K562 (cell line): ENCODE results near the gene CACNA1C. TPM values are rescaled to one million over a fixed set of nuclear protein-coding genes. Genes with fewer than 3 reads are reported as not detected.

ENCODE experiments used
- ATAC-seq: fragments of 200-7000 bp; cut with Tn5 transposase; 3 replicates; pipeline ENCODE4 v1.9.1; 2020; ENCODE audit warnings: moderate library complexity
- BruUV-seq: library from RNA; stranded (reverse); fragments of 400-500 nt; replicated peaks from 2 replicates; lab custom pipeline; 2021; lab: Mats Ljungman, UMichigan
- CTCF ChIA-PET: fragments of 300-600 bp; formaldehyde crosslinking; extraction: SDS; loops from one replicate; lab custom pipeline; 2021; ENCODE audit warnings: low intra/inter-chr PET ratio; lab: Yijun Ruan, JAX
- POLR2A ChIA-PET: fragments of 300-600, 350-650 bp; sonication (Branson Sonifier 250); formaldehyde crosslinking; extraction: SDS; loops from one replicate; lab custom pipeline; 2021; ENCODE audit warnings: antibody characterized with exemption, inconsistent platforms; lab: Yijun Ruan, JAX
- DNase-seq, 4 experiments: peaks; one replicate each; pipeline versions ENCODE4 v3.0.0 to v3.0.0-alpha.2; 2011 to 2018; ENCODE audit warnings: low spot score in 3 of 4, mixed read lengths in 3 of 4; ENCODE audit errors: extremely low read depth in 1 of 4
- FAIRE-seq: peaks from 2 replicates; lab custom pipeline; 2011; peaks lifted over from hg19 to GRCh38; lab: Jason Lieb, UNC
- H2AFZ ChIP-seq: 2 replicates; pipeline ENCODE4 v1.6.0; 2011; ENCODE audit warnings: low read depth, low read length, control low read depth, inconsistent platforms
- H3K27ac ChIP-seq: fragments of 200-600 bp; 3 replicates; pipeline ENCODE4 v1.8.0; 2011; ENCODE audit warnings: low read depth, mild to moderate bottlenecking, control low read depth, inconsistent platforms, low read length, moderate library complexity, mixed read lengths; ENCODE audit errors: extremely low read depth
- H3K27me3 ChIP-seq, 2 experiments: fragments of 300-600 bp in 1 of 2; 2 replicates in 1 of 2; 3 replicates in 1 of 2; pipeline versions ENCODE4 v1.6.0 to v1.8.0; 2011; ENCODE audit warnings: inconsistent platforms in 2 of 2, low read length in 2 of 2, mild to moderate bottlenecking in 1 of 2, mixed read lengths in 1 of 2, moderate library complexity in 1 of 2; ENCODE audit not compliant: control insufficient read depth in 2 of 2, insufficient read depth in 2 of 2
- H3K36me3 ChIP-seq: fragments of 300-600 bp; 3 replicates; pipeline ENCODE4 v1.8.0; 2011; ENCODE audit warnings: mild to moderate bottlenecking, low read length, inconsistent platforms; ENCODE audit not compliant: control insufficient read depth, insufficient read depth
- H3K4me1 ChIP-seq, 2 experiments: fragments of 200-600 bp in 1 of 2; replicated peaks in 1 of 2; 2 replicates in 1 of 2; 3 replicates in 1 of 2; pipeline versions ENCODE4 v1.5.1 to v1.8.0; 2011; ENCODE audit warnings: inconsistent platforms in 2 of 2, low read length in 2 of 2, mild to moderate bottlenecking in 1 of 2, mixed read lengths in 1 of 2, moderate library complexity in 1 of 2; ENCODE audit not compliant: control insufficient read depth in 2 of 2, insufficient read depth in 2 of 2
- H3K4me2 ChIP-seq: 2 replicates; pipeline ENCODE4 v1.6.1; 2011; ENCODE audit warnings: low read length, control low read depth, inconsistent platforms, mixed read lengths; ENCODE audit not compliant: insufficient read depth
- H3K4me3 ChIP-seq: fragments of 200-600 bp; sonication (generic), shearing (Covaris generic); 2 replicates; pipeline ENCODE4 v1.5.1; 2016; ENCODE audit warnings: control low read depth, inconsistent platforms
- H3K79me2 ChIP-seq: fragments of 200-600 bp; 3 replicates; pipeline ENCODE4 v1.8.0; 2011; ENCODE audit warnings: low read length, inconsistent platforms; ENCODE audit not compliant: control insufficient read depth, insufficient read depth
- H3K9ac ChIP-seq, 2 experiments: 2 replicates each; pipeline versions ENCODE4 v1.6.0 to v1.6.1; 2011; ENCODE audit warnings: low read depth in 2 of 2, low read length in 2 of 2, control low read depth in 1 of 2, inconsistent platforms in 1 of 2, mild to moderate bottlenecking in 1 of 2, mixed read lengths in 1 of 2; ENCODE audit not compliant: insufficient read depth in 1 of 2
- H3K9me1 ChIP-seq: one replicate; pipeline ENCODE4 v1.6.0; 2011; ENCODE audit warnings: inconsistent platforms, mild to moderate bottlenecking, low read length, moderate library complexity; ENCODE audit not compliant: control insufficient read depth, insufficient read depth
- H3K9me3 ChIP-seq: replicated peaks from 2 replicates; pipeline ENCODE4 v1.5.1; 2011; ENCODE audit warnings: low read depth, low read length, inconsistent platforms; ENCODE audit not compliant: control insufficient read depth, insufficient read depth
- H4K20me1 ChIP-seq: replicated peaks from 2 replicates; pipeline ENCODE4 v1.6.1; 2011; ENCODE audit warnings: low read length, inconsistent platforms, mixed read lengths; ENCODE audit not compliant: control insufficient read depth, insufficient read depth
- CTCF ChIP-seq, 3 experiments: IDR thresholded peaks in 2 of 3; conservative IDR thresholded peaks in 1 of 3; 2 replicates each; pipeline ENCODE4 v1.5.1; 2011 to 2012; ENCODE audit warnings: low read length in 3 of 3, mild to moderate bottlenecking in 3 of 3, control low read depth in 2 of 3, improper control_type of control experiment in 1 of 3, inconsistent platforms in 1 of 3, low read depth in 1 of 3, mixed read lengths in 1 of 3, moderate library complexity in 1 of 3; ENCODE audit not compliant: insufficient read depth in 2 of 3
- HDAC8 ChIP-seq: fragments of 450-650 bp; IDR thresholded peaks from 2 replicates; pipeline ENCODE4 v1.6.1; 2016; ENCODE audit warnings: mild to moderate bottlenecking, missing genetic modification characterization, moderate library complexity, missing compliant biosample characterization
- WGBS: fragments of 100-300 bp; shearing (Covaris generic); methylation state at CpG from one replicate; pipeline ENCODE4 v1.1.6; 2016; ENCODE audit warnings: low coverage, mixed read lengths; ENCODE audit not compliant: insufficient coverage; ENCODE audit errors: missing lambda C conversion rate; 5-methylcytosine and 5-hydroxymethylcytosine counted together
- in situ Hi-C: fragments of 300-500 bp; cut with MboI; formaldehyde crosslinking; loops from 4 replicates; pipeline ENCODE4 v1.15.0; 2018; ENCODE audit warnings: inconsistent platforms, mixed read lengths
- intact Hi-C: fragments of 100-400 bp; cut with micrococcal nuclease; formaldehyde crosslinking; loops from 2 replicates; pipeline ENCODE4 v1.14.2; 2022
- polyA plus RNA-seq, 8 experiments: library from polyadenylated mRNA; depleted of rRNA in 4 of 8; stranded (reverse) in 5 of 8; unstranded in 3 of 8; fragments of >200 nt; fragmentation: Nextera tagmentation in 2 of 8; fragmentation: Illumina TruSeq in 1 of 8; extraction: Ambion mirVana in 2 of 8; extraction: Trizol in 1 of 8; gene quantifications; 2 replicates each; pipeline versions ENCODE4 v1.2.1 to v1.2.3, GENCODE V29; 2011 to 2014; ENCODE audit warnings: inconsistent platforms in 1 of 8, missing spikeins in 1 of 8
- total RNA-seq, 7 experiments: library from RNA; depleted of rRNA in 6 of 7; stranded (reverse); fragments of >200 nt in 6 of 7; fragmentation: Illumina TruSeq in 2 of 7; extraction: Trizol in 2 of 7; gene quantifications; 2 replicates each; pipeline versions ENCODE4 v1.2.1 to v1.2.3, GENCODE V29; 2011 to 2021; ENCODE audit warnings: low replicate concordance in 1 of 7

Gene CACNA1C
- total and polyA plus RNA-seq, 9 of the 15 experiments (the other 6 are each of a cell fraction or from before 2014, with no cell fraction given): not detected

DNA sequence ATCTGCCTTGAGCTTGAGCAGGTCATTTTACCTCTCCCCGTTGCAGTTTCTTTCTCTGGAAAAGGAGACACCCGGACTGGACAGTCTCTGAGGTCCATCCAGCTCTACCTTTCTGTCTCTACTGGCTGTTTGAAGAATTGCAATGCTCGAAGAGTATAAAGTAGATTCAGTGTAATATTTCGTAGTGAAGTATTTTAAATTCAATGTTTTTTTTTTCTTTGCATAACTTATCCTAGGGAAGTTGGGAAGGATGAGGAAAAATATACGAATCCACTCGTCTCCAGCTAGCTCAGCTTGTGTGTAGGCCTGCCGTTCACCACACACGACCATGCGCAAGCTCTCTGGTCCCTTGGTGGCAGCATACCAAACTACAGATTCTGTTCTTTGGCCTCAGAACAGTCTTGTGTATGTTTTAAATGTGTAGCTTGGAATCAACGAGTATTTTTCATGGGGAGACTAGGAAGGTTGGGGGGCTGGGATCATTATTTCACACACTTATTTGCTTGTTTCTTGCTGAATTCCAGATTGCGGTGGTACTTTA lies 307.9 kb downstream of the CACNA1C start:
- no peak for FAIRE-seq
- H3K9me1 ChIP-seq: no peaks in the 10 kb centered on the region
- in situ Hi-C loops (no loop called here), intact Hi-C loops (no loop called here)
- ChIA-PET POLR2A (interaction anchor here (0.6 kb wide), 2 partner anchors 143 to 1264 kb away, joined by 3 read pairs; no protein-coding TSS in a partner anchor), CTCF (no interaction called here)
- H3K27ac ChIP-seq: no peak overlapping the region
- no peak overlapping the region for H3K4me2 ChIP-seq
- no peak overlapping the region for H3K4me3 ChIP-seq
- no peak overlapping the region for H2AFZ ChIP-seq
- BruUV-seq: no TSS peak
- peak; percentile 69; the same call in 2 of the 3 replicates for ATAC-seq
- no peaks in the 10 kb centered on the region for H3K9me3 ChIP-seq
- 4% methylated on average over 10 of the region's 11 CpGs for WGBS
- H3K36me3 ChIP-seq: no peaks in the 10 kb centered on the region
- no peak overlapping the region for H3K9ac ChIP-seq
- peak in 3 of 4 experiments; percentile 11 to 19 (median 18) for DNase-seq
- H3K79me2 ChIP-seq: no peaks in the 10 kb centered on the region
- H3K4me1 ChIP-seq: no peaks in the 10 kb centered on the region
- TF ChIP-seq CTCF (IDR thresholded peaks at IDR 0.05 in 2 of 3, conservative IDR thresholded peaks at IDR 0.05 in 1 of 3; ENCODE audit: insufficient read depth in 2 of 3, low read depth in 1 of 3, low read length in 3 of 3) (peak in 2 of 3 experiments; percentile 9 to 24; a peak in 1 of 6 replicates), HDAC8 (tag) (no peak)
- H4K20me1 ChIP-seq: no peaks in the 10 kb centered on the region
- H3K27me3 ChIP-seq: peaks cover 0 to 8% of the 10 kb centered on the region in 2 experiments; a peak in 2 of 5 replicates
